HuH-7 (cell line): ENCODE results near the gene LILRA2.
"Not testable (repeated sequence)": the region's sequence is repeated elsewhere in the genome, so short reads cannot be mapped to it uniquely, and the experiment has no call there.

Experiments
- DNase-seq: peaks from one replicate; pipeline ENCODE4 v3.0.0; 2011; ENCODE audit warnings: low spot score

Gene LILRA2

GRCh38 chr19:54609356-54609791, 35.8 kb downstream of the LILRA2 start:
- DNase-seq = no peak

DNA sequence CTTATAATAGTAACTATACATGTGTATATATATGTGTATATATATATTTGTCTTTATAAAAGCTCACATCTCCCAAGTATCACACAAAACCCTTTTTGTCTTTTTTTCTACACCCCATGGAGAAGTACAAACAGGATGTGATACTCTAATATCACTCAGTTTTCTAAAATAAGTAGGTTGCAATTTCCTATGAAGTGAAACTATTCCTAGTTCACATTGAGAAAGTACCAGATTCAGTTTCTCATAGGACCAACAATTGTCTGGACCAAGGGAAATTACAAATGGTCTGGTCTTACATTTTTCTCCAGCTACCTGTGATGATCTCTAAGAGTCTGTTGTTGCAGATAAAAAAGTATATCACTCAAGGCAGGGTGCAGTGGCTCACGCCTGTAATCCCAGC, 38.8 kb downstream of the LILRA2 start:
- no peak for DNase-seq

GRCh38 chr19:54614726-54615125, 41.1 kb downstream of the LILRA2 start:
- DNase-seq = no peak

GRCh38 chr19:54616057-54616456, 42.5 kb downstream of the LILRA2 start:
- no peak for DNase-seq

- no peak for DNase-seq
These were observed 43.4 kb downstream of the LILRA2 start for GRCh38 chr19:54616821-54617560.

DNA sequence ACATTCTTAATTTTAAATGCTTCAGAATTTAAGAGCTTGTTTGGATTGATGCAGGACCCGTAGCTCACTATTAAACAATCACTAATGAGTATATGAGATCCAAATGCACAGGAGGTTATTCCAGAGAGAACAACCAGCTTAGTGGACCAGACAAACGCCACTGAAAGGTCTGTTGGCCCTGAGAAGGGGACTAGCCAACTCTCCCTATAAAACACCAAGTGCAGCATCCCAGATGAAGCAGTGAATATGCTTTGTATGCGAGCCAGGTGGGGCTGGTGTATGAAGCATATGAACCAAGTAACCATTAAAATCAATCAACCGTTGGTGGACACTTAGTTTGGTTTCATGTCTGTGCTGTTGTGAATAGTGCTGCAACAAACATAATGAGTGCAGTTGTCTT, 46.9 kb downstream of the LILRA2 start:
- no peak for DNase-seq

DNA sequence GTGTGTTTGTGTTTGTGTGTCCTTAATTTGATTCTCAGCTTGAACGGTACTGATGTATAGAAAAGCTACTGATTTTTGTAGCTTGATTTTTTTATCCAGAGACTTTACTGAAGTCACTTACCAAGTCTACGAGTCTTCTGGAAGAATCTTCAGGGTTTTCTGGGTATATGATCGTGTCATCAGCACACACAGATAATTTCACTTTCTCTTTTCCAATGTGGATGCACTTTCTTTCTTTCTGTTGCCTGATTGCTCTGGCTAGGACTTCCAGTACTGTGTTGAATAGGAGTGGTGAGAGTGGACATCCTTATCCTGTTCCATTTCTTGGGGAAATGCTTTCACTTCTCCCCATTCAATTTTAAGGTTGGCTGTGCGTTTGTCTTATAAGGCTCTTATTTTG, 48.8 kb downstream of the LILRA2 start:
- no peak for DNase-seq

GRCh38 chr19:54624234-54624633, 50.6 kb downstream of the LILRA2 start:
- not testable (repeated sequence) for DNase-seq

DNA sequence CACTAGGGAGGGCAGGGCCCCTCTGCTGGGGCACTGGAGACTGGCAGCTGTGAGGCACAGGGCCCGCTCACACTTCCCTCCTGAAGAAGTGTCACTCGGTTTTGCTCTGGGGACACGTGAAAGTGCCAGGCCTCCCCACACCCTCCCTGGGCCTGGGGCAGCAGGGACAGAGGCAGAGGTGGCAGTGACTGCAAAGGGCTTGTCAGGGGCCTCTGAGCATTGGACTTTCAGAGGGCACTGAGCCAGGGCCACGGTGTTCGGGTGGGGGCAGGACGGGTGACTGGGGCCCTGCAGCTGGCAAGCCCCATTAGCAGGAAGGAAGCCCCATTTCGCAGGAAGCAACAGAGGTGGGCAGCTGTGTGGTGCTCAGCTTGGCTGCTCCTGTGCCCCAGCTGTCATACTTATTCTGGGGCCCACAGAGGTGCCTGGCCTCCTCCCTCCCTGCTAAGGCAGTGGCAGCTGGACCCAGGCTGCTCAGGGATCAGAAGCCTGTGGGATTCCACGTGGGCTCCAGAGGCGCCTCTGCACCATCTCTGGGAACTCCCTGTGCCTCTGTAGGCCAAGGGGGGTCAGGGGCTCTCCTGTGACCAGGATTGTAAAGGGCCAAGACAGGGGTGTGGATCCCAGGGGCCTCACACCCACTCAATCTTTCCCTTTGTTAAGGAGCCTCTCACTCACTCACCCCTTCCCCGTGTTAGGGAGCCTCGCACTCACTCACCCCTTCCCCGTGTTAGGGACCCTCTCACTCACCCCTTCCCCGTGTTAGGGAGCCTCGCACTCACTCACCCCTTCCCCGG, 51.5 kb downstream of the LILRA2 start:
- not testable (repeated sequence) for DNase-seq

DNA sequence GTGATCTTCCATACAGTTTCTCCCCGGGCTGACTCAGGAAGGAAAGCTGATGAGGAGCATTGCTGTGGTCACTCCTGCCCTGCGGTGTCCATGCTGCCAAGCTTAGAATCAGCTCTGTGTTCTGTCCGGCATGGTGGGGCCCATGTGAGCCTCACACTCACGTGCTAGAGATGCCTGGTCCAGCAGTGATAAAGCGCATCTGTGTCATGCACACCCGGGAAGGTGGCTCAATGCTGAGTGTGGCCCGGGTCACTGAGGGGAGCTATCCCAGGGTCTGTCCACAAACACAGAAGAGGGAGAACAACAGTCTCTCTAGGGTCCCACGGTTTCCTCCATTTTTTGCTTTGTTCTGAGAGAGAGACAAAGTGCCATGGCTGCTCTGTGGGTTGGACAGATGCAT, 53.2 kb downstream of the LILRA2 start:
- DNase-seq = no peak

- not testable (repeated sequence) for DNase-seq
These were observed 54.3 kb downstream of the LILRA2 start for GRCh38 chr19:54627912-54628311.

DNA sequence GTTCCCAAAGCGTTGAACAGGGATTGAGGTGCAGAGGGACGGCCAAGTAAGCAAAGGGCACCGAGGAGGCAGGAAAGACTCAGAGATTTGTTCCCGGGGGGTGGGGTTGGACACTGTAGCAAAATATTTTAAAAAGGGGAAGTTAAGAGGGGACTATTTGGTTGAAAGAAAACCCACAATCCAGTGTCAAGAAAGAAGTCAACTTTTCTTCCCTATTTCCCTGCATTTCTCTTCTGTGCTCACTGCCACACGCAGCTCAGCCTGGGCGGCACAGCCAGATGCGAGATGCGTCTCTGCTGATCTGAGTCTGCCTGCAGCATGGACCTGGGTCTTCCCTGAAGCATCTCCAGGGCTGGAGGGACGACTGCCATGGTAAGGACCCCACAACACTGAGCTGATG, 56.7 kb downstream of the LILRA2 start, which contains the start of gene LILRB1:
Gene LILRB1, plus strand, starts transcription at position 223 of the 400 bp plus-strand sequence. CDS start 590 bp downstream, outside the sequence.
- DNase-seq = not testable (repeated sequence)

GRCh38 chr19:54630782-54631181, 57.2 kb downstream of the LILRA2 start:
- no peak for DNase-seq

- not testable (repeated sequence) for DNase-seq
These were observed 58.1 kb downstream of the LILRA2 start for GRCh38 chr19:54631489-54632337.

DNA sequence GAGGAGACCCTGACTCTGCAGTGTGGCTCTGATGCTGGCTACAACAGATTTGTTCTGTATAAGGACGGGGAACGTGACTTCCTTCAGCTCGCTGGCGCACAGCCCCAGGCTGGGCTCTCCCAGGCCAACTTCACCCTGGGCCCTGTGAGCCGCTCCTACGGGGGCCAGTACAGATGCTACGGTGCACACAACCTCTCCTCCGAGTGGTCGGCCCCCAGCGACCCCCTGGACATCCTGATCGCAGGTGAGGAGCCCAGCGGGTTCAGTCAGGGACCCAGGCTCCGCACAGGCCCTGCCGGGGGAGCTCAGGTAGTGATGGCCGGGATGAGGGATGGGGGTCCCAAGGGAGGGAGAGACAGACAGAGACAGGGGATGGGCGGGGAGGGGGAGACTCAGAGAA, 58.9 kb downstream of the LILRA2 start:
- not testable (repeated sequence) for DNase-seq

- DNase-seq = no peak
These were observed 59.8 kb downstream of the LILRA2 start for GRCh38 chr19:54633401-54633800.

DNA sequence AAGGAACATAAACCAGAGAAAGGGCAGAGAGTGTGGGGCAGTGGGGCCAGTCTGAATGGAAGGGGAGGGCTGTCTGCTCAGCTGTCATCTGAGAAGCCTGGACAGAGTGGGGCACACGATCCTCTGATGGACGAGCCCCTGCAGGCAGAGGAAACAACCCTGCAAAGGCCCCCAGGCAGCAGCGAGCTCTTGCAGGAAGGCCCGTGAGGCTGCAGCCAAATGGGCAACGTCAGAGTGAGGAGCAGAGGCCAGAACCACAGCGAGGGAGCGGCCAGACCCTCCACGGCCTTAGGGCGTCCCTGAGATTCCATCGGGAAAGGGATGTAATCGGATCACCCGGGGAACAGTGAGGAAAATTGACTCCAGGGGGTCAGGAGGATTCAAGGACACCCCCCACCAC, 62.5 kb downstream of the LILRA2 start:
- DNase-seq = not testable (repeated sequence)

- no peak for DNase-seq
These were observed 65.1 kb downstream of the LILRA2 start for GRCh38 chr19:54638683-54639082.
